ENCODE measurements around the gene TNNC2.

TNNC2 gene

DNA sequence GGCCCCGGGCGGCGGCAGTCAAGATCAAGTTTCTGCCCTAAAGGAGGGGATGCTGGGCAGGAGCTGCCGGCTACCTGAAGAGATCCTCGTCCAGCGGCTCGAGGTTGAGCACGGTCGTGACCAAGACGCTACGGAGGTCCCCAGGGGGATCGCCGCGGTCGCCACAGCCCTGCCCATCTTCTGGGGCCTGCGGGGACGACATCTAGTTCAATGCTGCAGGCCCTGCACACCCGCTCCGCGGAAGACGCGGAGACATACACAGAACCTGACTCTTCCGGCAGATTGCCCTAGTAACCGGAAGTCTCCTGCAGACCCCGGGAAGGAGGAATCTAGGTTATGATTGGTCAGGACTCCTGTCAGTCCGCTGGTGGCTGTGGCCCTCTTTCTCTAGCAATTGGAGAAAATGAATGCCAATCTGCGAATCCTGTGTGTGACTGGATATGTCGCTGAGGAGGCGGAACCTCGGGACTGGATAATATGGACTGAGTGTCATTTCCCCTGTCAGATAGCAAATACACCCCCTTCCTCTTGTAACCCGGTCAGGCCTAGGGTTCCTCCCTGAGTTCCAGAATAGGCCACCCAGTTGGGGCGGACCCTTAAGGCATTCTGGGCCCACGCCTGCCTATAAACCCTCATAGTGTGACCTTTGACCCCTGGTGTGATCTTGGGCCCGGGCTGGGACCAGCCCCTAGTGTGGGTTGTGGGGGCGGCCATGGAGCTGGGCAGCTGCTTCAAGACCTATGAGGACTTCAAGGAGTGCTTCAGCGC, 30.2 kb upstream of the TNNC2 start, which contains the start of the genes ACOT8 and ZSWIM3:
TSS of gene ACOT8 (minus strand) at position 279 of the 768 bp plus-strand sequence. CDS start at position 202, 77 bp downstream.
TSS of gene ZSWIM3 (plus strand) at position 501 of the 768 bp plus-strand sequence. CDS start at position 713, 212 bp downstream.
- TF ChIP-seq, protein P1, sequence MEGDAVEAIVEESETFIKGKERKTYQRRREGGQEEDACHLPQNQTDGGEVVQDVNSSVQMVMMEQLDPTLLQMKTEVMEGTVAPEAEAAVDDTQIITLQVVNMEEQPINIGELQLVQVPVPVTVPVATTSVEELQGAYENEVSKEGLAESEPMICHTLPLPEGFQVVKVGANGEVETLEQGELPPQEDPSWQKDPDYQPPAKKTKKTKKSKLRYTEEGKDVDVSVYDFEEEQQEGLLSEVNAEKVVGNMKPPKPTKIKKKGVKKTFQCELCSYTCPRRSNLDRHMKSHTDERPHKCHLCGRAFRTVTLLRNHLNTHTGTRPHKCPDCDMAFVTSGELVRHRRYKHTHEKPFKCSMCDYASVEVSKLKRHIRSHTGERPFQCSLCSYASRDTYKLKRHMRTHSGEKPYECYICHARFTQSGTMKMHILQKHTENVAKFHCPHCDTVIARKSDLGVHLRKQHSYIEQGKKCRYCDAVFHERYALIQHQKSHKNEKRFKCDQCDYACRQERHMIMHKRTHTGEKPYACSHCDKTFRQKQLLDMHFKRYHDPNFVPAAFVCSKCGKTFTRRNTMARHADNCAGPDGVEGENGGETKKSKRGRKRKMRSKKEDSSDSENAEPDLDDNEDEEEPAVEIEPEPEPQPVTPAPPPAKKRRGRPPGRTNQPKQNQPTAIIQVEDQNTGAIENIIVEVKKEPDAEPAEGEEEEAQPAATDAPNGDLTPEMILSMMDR (conservative IDR thresholded peaks at IDR 0.05): no peak
- H3K27ac ChIP-seq: peak within 1 kb of the TSS; percentile 90

DNA sequence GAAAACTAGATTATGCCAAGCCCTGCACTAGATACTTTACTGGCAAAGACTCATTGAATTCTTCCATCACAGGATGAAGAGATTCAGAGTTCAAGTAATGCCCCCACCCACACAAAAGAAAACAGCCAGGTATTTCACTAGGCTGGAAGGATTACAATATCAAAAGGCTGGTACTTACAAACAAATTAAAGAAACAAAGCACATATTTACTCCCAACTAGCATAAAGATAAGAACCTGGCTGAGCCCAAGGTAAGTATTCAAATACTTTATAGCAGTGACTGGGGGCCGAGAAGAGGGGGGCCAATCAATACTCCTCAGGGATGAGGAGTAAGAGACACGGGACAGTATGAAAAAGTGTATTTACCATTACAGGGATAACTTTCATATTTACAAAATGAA, 26.4 kb upstream of the TNNC2 start:
- TF ChIP-seq, protein P1 (conservative IDR thresholded peaks at IDR 0.05): no peak
- no peak overlapping the region for H3K27ac ChIP-seq

DNA sequence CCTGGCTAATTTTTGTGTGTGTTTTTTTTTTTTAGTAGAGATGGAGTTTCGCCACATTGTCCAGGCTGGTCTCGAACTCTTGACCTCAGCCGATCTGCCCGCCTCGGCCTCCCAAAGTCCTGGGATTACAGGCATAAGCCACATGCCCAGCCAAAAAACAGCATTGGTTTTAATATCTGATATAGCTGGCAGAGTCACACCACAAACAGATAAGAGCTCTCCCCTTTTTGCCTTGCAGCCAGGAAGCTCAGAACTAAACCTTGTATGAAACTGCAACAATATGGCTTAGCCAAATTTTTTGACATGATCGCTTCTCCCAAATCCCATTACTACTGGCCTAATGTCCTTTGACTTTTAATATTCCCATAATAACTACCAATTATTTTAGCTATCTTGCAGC, 25.2 kb upstream of the TNNC2 start:
- TF ChIP-seq, protein P1 (conservative IDR thresholded peaks at IDR 0.05): no peak
- H3K27ac ChIP-seq: no peak overlapping the region

DNA sequence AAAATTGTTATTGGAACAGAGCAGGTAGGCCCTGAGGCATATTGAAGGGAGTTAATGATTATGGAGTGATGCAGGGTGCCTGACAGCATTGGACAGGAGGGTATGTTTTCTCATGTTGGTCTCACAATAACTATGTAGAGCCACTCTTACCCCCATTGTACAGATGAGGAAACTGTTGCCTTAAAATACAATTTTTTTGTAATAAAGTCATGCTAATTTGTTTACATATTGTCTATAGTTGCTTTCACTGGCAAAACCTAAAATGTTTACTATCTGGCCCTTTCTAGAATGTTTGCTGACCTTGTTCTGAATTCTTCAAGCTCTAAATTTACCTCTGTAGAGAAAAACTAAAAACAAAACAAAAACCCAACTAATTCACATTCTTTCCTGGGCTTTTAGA, 24.4 kb upstream of the TNNC2 start:
- TF ChIP-seq, protein P1 (conservative IDR thresholded peaks at IDR 0.05): no peak
- H3K27ac ChIP-seq: no peak overlapping the region

DNA sequence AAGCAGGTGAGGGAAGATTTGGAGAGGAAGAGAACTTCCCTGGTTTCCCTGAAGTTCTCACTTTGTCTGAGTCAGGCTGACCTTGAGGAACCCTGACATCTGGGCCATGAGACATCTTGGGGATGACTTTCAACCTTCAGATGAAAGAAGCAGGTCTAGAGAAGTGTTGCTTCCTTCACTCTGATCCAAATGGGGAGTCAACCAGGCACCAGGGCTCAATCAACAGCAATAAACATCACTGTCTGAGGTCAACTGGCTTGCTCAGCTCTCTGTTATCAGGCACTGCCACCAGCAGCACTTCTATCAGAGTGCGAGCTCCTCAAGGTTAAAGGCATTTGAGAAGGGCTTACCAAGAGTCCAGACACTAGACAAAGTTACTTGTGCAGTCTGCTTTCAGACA, 23.8 kb upstream of the TNNC2 start:
- TF ChIP-seq, protein P1 (conservative IDR thresholded peaks at IDR 0.05): no peak
- no peak overlapping the region for H3K27ac ChIP-seq

DNA sequence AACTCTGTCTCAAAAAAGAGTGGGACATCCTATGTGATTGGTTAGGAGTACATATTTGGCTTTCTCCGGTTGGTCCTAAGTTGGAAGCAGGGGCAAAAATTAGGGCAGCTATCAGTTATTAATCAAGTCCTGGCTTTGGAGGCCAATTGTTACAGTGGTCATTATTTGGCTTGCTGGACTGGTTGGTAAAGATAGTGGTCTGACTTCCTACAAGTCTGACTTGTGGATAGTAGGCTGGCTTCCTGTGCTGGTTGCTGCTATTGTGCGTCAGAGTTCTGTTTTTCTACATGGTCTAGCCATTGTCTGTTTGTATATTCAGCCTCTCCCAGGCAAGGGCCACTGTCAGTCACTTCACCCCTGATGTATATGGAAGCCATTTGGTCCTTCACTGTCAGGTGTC, 23.1 kb upstream of the TNNC2 start:
- H3K27ac ChIP-seq: no peak overlapping the region

DNA sequence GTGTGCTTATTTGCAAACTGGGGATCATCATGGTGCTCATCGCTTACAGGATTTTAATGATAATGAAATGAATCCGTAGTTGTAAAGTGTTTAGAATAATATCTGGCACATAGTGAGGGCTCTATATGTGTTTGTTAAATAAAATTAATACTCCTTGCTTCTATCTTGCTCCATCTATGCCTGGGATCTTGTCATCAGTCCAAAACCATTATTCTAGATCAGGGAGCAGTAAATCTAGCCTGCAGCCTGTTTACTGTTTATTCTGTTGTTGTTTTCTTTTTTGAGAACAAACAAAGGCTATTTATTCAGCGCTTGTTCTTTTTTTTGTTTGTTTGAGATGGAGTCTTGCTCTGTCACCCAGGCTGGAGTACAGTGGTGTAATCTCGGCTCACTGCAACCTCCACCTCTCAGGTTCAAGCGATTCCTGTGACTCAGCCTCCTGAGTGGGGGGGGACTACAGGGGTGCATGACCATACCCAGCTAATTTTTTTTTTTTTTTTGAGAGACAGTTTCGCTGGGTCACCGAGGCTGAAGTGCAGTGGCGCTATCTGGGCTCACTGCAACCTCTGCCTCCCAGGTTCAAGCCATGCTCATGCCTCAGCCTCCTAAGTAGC, 22.0 kb upstream of the TNNC2 start:
- TF ChIP-seq, protein P1 (conservative IDR thresholded peaks at IDR 0.05): no peak
- no peak overlapping the region for H3K27ac ChIP-seq

More for the DNA sequence above, 23.1 kb upstream of the TNNC2 start:
- TF ChIP-seq, protein P1 (conservative IDR thresholded peaks at IDR 0.05): no peak

All from VCaP (cell line).